Kasumi-1 (cell line): Measurements from ENCODE around the gene APLNR.
"Not testable (repeated sequence)": the region's sequence is repeated elsewhere in the genome, so short reads cannot be mapped to it uniquely, and the experiment has no call there.

Experiments
- DNase-seq, 2 experiments: peaks; one replicate each; lab custom pipeline; 2025; lab: John Stamatoyannopoulos, UW

Gene APLNR

DNA sequence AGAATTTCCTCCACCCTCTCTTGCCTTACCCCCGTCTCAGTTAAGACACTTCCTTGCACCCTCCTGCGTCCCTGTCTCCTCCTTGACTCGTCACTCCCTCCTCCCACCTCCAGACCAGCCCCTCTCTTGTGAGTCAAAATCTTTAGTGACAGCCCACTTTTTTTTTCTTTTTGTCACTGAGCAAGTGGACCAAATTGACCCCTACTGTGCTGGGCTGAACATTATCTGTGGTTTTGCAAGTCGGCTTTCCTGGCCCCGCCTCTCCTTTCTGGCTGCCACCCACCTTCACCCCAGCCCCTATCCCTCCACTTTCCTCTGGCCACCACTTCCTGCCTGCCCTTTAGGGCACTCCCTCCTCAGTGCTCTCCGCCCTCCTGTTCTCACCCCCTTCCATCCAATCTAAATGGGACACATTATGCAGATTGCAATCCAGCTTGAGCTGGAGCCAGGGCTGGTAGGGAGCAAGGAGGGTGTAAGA, at the start of gene APLNR:
Gene APLNR, minus strand, starts transcription at position 47 of the 478 bp plus-strand sequence. CDS start 246 bp downstream, outside the sequence.
- DNase-seq = peak; percentile 8 to 38

DNA sequence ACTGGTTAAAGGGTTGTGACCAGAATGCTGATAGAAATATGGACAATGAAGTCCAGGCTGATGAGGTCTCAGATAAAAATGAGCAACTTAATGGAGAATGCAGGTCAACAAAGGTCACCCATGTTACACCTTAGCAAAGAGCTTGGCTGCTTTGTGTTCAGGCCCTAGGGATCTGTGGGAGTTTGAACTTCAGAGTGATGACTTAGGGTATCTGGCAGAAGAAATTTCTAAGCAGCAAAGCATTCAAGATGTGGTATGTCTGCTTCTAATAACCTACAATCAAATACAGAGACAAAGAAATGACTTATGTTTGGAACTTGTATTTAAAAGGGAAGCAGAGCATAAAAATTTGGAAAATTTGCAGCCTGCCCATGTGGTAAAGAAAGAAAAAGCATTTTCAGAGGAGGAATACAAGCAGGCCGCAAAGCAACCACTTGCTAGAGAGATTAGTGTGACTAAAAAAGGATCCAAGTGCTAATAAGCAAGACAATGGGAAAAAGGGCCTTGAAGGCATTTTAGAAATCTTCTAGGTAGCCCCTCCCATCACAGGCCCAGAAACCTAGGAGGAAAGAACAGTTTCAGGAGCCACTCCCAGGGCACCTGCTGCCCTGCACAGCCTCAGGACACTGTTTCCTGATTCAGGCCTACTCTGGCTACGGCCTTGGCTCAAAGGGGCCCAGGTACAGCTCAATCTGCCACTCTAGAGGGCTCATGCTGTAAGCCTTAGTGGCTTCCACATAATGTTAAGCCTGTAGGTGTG, 46.4 kb upstream of the APLNR start:
- no peak for DNase-seq

DNA sequence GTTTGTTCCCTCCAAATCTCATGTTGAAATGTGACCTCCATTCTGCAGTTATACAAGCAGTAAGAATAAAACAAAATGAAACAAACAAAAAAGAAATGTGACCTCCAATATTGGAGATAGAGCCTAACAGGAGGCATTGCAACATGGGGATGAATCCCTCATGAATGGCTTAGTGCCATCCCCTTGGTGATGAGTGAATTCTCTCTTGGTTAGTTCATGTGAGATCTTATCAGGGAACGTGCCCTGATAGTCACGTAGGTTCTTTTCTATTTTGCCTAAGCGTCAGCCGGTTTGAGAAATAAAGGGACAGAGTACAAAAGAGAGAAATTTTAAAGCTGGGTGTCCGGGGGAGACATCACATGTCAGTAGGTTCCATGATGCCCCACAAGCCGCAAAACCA, 44.5 kb upstream of the APLNR start:
- DNase-seq = not testable (repeated sequence)

DNA sequence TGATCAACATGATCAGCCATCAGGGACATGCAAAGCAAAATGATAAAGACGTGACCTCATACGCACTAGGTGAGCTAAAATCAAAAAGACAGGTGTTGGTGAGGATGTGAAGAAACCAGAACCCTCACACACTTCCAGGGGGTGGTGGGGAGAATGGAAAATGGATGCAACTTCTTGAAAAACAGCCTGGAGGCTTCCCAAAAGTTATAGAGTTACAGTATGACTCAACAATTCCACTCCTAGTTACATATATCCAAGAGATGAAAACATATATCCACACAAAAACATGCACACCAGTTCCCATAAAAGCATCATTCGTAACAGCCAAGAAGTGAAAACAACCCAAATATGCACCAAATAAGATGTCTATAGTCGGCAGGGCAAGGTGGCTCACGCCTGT, 42.1 kb upstream of the APLNR start:
- DNase-seq = no peak

DNA sequence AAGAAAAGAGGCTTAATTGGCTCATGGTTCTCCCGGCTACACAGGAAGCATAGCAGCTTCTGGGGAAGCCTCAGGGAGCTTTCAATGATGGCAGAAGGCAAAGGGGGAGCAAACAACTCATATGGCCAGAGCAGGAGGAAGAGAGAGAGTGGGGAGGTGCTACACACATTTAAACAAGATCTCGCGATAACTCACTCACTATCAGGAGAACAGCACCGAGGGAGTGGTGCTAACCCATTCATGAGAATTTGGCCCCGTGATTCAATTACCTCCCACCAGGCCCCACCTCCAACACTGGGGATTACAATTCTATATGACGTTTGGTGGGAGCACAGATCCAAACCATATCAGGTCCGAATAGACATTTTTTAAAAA, 41.7 kb upstream of the APLNR start:
- no peak for DNase-seq

DNA sequence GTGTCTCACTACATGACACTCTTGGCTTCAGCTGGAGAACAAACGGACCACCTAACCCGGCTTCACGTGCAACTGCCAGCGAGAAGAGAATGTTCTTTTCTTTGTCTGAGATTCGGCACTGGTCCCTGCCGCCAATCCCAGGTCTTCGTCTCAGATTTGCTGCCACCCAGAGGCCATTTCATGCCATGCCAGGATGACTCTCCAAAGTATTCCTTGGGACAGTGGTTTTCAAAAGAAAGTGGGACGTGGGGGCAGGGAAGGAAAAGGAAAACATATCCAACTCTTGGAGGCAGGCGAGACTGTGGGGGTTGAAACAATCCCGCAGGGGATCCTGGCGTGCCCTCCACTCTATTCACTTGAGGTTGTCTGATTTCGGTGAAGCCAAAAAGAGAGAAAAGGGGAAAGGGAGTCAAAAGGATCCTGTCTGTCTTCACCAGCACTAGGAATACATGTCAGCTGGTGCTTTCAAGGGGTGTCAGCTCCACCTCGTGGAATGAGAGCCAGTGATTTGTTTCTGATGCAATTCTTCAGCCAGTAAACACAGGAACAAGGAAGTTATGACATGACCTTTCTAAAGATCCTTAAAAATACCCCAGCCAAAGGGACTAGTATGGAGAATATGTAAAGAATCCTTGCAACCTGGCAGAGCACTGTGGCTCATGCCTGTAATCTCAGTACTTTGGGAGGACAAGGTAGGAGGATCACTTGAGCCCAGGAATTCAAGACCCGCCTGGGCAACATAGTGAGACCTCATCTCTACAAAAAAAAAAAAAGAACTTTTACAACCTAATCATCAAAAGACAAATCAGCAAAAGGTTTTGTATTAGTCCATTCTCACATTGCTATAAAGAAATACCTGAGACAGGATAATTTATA, 41.0 kb upstream of the APLNR start:
- DNase-seq = peak; percentile 45 to 60

DNA sequence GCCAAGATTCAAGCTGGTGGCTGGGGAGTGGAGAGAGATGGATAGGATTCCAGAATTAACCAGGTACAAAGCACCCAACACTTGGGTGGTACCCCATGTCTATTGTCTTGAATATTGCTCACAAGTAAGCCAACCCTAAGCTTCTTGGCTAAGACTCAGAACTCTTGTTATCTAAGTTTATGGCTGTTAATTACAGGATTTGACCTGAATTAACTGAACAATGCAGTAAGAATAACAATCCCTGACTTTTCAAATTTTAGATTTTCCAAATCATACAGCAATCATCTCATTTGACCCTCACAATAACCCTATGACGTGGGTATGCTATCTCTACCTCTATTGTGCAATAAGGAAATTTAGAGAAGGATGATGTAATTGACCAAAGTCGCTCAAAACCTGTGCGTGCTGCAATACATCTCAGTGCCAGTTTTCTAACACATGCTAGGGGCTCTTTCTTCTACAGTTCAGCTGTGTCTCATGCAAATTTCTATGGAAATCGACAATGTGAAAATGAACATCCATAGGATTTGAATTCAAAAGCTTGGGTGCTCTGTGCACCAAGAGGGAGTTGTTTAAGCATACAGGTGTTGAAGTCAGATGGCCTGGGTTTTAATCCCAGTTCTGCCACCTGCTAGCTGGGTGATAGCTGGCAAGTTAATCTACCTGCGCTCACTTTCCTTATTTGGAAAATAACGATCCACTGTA, 40.1 kb upstream of the APLNR start:
- no peak for DNase-seq

DNA sequence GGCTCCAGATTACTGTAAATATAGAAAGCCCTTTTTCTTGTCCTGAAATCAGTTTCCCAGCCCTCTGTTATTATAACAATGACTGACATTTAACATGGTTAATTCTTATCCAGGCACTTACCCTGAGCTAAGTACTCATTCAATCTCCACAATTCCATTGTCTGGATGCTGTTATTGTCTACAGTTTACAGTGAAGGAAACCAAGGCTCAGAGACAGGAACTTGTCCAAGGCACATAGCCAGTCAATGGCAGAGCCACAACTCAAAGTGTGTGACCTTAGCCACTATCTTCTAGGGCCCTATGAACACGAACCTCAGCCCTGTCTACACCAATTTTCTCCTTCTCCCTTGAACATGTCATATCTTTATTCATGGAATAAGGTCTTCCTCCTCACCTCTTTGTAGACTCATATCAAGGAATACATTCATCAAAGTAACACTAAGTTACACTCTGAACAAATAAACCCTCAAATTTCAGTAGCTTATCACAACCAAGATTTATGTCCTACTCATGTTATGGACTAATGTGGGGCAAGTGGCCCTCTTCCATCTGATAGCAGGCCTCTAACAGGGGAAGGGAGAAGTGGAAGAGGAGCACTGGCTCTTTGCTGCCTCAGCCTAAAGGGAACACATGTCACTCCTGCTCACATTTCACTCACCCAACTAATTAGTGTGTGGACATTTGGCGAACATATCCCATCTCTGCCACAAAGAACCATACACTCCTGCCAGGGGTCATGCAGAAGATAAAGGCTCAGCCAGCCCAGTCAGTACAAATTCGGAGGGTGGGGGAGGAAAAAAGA, 39.3 kb upstream of the APLNR start:
- no peak for DNase-seq

DNA sequence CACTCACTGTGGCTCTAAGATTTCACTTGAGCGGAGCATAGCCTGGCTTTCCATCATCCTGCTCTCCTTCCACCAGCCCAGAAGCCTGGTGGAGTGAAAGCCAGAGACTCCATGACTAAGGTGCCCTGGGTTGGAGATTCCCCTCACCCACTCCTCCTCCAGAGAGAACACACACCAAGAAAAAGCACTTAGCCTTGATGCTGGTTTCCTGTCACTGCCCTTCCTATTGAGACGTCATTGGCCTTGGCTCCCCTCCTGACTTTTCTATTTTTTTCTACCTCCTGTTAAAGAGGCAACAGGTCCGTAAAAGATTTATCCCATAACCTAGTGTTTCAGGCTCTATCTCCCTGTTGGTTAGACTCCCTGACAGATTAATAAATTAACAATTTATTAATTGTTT, 38.5 kb upstream of the APLNR start:
- DNase-seq = no peak

DNA sequence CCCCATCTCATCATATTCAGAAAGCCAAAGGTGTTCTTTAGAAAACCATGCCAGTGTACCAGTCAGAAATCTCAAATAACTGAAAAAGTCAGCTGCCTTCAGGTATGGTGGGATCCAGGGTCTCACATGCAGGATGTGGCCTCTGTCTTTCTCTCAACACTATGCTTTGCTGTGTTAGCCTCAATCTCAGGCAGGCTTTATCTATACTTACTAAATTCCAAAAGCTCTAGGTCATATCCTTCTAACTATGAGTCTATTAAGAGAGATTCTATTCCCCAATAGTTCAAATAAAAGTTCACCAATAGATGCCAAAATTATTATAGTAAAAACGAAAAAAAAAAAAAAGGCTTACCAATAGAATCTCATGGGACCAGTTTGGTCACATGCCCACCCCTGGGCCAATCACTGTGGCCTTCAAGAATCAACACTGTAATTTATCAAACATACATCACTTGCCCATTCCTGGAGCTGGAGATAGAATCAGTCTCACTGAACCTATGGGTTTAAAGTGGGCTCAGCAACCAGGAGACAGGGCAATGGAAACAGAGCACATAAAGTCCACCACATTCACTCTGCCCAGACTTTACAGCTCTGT, 38.0 kb upstream of the APLNR start:
- no peak for DNase-seq

DNA sequence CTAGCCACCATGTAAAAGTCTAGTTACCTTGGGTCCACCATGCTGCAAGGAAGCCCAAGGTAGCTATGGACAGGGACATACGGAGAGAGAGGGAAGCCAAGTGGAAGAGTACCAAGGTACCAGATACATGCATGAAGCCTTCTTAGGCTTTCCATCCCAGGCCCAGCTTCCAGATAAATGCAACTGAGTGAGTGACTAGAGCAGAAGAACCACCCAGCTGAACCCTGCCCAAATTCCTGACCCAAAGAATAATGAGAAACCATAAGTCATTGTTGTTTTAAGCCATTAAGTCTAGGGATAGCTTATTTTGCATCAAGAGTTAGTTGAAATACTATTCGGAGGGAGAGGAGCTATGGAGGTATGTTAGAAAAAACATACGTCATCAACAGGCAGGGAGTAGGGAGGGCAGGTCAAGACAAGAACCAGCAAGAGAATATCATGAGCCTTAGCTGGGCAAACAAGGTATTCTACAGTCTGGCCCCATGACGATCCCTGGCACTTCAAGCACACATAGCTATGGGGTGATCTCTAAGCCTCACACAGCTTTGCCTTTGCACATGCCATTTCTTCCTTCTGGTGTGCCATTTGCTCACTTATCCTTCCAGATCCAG, 36.5 kb upstream of the APLNR start:
- no peak for DNase-seq

DNA sequence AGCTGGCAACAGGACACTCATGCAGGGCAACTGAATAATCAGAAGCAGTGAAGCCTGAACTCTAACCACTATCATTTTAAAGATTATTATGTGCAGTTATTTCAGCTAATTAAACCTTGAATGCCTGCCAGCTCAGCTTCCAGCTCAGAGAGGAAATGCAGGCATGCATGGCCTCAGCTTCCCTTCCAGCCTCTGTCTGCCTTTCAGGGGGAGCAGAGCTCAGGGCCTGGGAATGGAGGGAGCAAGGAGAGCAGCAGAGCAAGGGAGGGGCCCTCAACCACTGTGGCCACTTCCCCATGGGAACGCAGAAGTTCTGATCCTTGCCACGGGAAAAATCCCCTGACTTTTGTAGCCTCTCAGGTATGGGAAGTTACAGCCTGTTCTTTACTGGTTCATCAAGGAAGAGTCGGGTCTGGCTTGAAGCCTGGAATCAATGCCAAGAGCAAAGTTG, 32.5 kb upstream of the APLNR start:
- DNase-seq = no peak

DNA sequence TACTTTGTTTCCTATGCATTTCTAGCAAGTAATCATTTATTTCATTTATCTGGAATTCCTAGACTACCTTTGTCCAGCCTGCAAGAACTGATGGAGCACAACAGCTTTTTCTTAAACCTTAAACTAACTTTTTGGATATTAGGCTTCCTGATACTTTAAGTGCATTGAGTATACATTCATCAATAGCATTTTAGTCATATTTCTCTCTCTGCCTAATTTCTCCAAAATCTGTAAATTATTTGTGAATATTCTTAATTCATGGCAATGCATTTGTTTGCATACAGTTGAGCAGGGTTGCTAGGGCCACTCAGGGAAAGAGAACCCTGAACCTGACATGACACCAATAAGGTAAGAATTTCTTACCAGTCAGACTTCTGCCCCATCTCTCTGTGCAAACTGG, 29.1 kb upstream of the APLNR start:
- DNase-seq = no peak

DNA sequence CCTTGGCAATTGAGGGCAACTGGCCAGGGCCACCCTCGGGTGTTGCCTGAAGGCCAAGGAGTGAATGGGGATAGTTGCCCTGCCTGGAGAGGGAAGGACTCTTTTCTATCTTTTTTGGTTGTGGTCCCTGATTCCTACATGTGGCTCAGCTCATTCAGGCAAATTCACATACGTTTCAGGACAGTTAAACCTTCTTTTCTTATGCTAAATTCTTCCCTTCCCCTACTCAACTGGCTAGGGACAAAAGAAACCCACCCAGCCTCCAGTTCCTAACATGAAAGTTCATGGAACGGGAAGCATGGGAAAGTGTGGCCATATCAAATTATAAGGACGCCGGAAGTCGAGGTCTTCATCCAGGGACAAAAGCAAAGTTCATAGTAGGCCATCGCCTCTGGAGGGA, 26.3 kb upstream of the APLNR start:
- no peak for DNase-seq

DNA sequence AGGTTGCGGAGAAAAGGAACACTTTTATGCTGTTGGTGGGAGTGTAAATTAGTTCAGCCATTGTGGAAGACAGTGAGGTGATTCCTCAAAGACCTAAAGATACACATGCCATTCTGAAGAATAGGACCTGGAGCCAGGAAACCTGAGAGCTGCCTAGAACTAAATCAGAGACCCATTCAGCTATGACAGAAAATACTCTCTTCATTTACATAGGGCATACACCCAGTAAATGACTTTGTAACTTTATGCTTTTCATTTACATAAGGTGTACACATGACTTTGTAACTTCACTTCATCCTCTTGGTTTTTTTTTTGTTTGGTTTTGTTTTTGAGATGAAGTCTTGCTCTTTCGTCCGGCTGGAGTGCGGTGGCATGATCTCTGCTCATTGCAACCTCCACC, 25.1 kb upstream of the APLNR start:
- DNase-seq = no peak

DNA sequence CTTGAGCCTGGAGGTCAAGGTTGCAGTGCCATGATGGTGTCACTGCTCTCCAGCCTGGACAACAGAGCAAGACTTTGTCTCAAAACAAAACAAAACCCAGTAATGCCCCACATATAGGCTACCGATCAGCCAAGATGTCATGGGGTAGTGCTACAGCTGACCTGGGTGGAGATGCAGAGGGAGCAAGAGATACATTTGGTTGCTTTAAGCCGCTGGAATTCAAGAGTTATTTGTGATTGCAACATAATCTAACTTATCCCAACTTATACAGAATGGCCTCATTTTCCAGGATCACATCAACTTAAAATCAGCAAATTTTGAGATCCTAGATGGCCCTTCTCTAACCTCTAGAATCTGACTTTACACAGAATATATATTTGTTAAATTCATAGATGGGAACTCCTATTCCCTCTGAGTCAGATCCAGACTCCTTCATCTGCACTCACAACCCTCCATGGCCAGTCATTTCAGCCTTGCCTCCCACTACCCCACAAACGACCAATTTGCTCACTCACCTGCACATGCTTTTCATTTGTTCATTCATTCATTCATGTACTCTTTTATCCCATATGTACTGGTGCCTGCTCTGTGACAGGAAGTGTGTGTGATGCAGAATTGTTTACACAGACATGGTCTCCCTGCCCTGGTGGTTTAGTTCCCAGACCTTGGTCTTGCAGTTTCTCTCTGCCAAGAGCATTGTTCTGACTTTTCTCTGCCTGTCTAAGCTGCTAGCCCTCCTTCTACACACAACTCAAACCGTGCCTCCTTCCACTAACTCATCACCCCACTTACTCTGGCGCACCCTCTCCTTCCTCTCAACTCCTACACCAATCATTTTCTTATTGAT, 24.1 kb upstream of the APLNR start:
- DNase-seq = no peak

DNA sequence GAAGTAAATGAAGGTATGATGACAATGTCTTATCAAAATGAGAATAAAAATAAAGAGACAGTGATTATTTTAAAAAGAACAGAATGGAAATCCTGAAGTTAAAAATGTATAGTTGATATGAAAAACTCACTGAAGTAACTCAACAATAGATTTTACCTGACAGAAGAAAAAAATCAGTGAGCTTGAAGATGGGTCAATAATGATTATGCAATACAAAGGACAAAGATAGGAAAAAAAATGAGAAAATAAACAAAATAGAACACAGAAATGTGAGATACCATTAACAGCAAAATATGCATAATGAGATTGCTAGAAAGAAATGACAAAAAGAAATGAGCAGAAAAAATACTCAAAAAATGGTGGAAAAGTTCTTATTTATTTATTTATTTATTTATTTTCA, 19.1 kb upstream of the APLNR start:
- no peak for DNase-seq

DNA sequence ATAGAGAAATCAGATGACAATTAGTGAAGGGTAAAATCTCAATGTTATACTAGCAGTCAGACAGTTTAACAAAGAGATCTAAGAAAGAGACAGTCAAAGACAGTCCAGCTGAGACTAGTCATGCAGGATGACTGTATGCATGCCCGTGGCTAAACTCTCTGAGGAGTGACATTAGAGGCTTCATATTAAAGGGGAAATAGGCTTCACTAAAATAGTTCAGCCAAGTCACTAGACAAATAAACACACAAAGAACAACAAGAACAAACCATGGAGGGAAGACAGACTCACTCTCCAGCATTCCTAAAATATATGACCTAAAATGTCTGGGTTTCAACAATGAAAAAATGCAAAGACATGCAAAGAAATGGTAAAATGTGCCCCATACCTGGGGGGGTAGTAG, 18.6 kb upstream of the APLNR start:
- no peak for DNase-seq

DNA sequence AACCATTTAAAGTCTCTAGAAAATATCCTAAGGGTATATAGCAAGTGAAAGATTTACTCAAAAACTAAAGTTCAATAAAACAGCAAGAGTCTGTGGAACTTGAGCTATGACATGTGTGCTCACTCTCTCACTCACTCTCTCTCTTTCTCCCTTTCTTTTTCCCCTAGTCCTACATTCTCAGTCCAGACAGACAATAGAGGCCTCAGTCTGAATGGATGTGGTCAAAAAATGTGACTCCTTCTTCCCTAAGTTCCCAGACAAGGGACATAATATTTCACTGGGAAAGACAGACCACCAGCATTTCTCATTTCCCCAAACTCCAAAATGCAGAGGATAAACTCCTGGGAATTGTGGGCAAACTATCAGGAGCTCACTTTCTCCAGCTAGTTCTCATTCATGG, 17.6 kb upstream of the APLNR start:
- DNase-seq = no peak
